HG02970 (cell line): ENCODE measurements around the gene GASK1B.

Experiments used
- ATAC-seq: cut with Tn5 transposase; IDR thresholded peaks from one replicate; pipeline ENCODE4 v1.9.1; 2021; ENCODE audit warnings: mild to moderate bottlenecking, moderate library complexity, moderate number of reproducible peaks; ENCODE audit not compliant: unreplicated experiment, low FRiP score

GASK1B gene

GRCh38 chr4:158155656-158156356 is 17.0 kb downstream of the GASK1B start:
- no peak for ATAC-seq

GRCh38 chr4:158147151-158147550 is 25.7 kb downstream of the GASK1B start:
- no peak for ATAC-seq

- ATAC-seq, result no peak
Observed at GRCh38 chr4:158146736-158147135, 26.1 kb downstream of the GASK1B start.

- no peak for ATAC-seq
Observed at GRCh38 chr4:158139086-158139485, 33.7 kb downstream of the GASK1B start.

GRCh38 chr4:158134222-158134621 is 38.6 kb downstream of the GASK1B start:
- no peak for ATAC-seq

- no peak for ATAC-seq
Observed at GRCh38 chr4:158133551-158133950, 39.3 kb downstream of the GASK1B start.

GRCh38 chr4:158131027-158131426 is 41.8 kb downstream of the GASK1B start:
- no peak for ATAC-seq

GRCh38 chr4:158130204-158130603 is 42.6 kb downstream of the GASK1B start:
- no peak for ATAC-seq

- ATAC-seq, result no peak
Observed at GRCh38 chr4:158129694-158130093, 43.1 kb downstream of the GASK1B start.

- no peak for ATAC-seq
Observed at GRCh38 chr4:158128540-158128939, 44.3 kb downstream of the GASK1B start.

GRCh38 chr4:158125310-158125709 is 47.5 kb downstream of the GASK1B start:
- ATAC-seq, result no peak
